Activated CD4-positive, alpha-beta T cell treated with anti-CD3 and anti-CD28 coated beads for 36 hours (primary cell): Measurements from ENCODE around the gene CDC42EP4. TPM values are rescaled to one million over a fixed set of nuclear protein-coding genes. Genes with fewer than 3 reads are reported as not detected.
A peak's percentile ranks its signal among the peaks of the same experiment; 100 is the strongest.
"Not testable (repeated sequence)": the region's sequence is repeated elsewhere in the genome, so short reads cannot be mapped to it uniquely, and the experiment has no call there.

Experiments used
- ATAC-seq: fragments of 200-7000 bp; cut with Tn5 transposase; one replicate; pipeline ENCODE4 v1.10.0; 2021; ENCODE audit warnings: mild to moderate bottlenecking, moderate library complexity
- CTCF ChIA-PET: fragments of 350-600 bp; sonication (Branson Sonifier 250); formaldehyde crosslinking; loops from one replicate; lab custom pipeline; 2021; ENCODE audit warnings: antibody characterized with exemption; lab: Charles Lee
- POLR2A ChIA-PET: fragments of 350-600 bp; sonication (Branson Sonifier 250); formaldehyde crosslinking; loops from one replicate; lab custom pipeline; 2021; ENCODE audit warnings: antibody characterized with exemption, inconsistent platforms; lab: Charles Lee
- DNase-seq: peaks from one replicate; pipeline ENCODE4 v3.0.0-alpha.2; 2020
- H3K27ac Mint-ChIP-seq: one replicate; pipeline ENCODE4 v1.8.0; 2021; ENCODE audit warnings: mixed read lengths
- H3K27me3 Mint-ChIP-seq: one replicate; pipeline ENCODE4 v1.8.0; 2021; ENCODE audit warnings: mixed read lengths
- H3K36me3 Mint-ChIP-seq: one replicate; pipeline ENCODE4 v1.8.0; 2021; ENCODE audit warnings: low read depth, mixed read lengths
- H3K4me1 Mint-ChIP-seq: one replicate; pipeline ENCODE4 v1.8.0; 2021; ENCODE audit warnings: mixed read lengths
- H3K4me3 Mint-ChIP-seq: one replicate; pipeline ENCODE4 v1.8.0; 2021; ENCODE audit warnings: mild to moderate bottlenecking, moderate library complexity, mixed read lengths
- H3K9me3 Mint-ChIP-seq: one replicate; pipeline ENCODE4 v1.8.0; 2021; ENCODE audit warnings: low read depth, mixed read lengths
- intact Hi-C, 2 experiments: fragments of 100-400 bp; cut with DNase I in 1 of 2; cut with micrococcal nuclease in 1 of 2; formaldehyde crosslinking; loops; one replicate each; pipeline versions ENCODE4 v1.14.2 to v1.15.1; 2022 to 2024; cut with DNase I, micrococcal nuclease
- total RNA-seq, 2 experiments: library from RNA; stranded (reverse); gene quantifications; one replicate each; pipeline ENCODE4 v1.2.3, GENCODE V29; 2021

The CDC42EP4 gene
- total RNA-seq, 2 experiments from 2014 or later: 0.87 to 0.91 TPM

DNA sequence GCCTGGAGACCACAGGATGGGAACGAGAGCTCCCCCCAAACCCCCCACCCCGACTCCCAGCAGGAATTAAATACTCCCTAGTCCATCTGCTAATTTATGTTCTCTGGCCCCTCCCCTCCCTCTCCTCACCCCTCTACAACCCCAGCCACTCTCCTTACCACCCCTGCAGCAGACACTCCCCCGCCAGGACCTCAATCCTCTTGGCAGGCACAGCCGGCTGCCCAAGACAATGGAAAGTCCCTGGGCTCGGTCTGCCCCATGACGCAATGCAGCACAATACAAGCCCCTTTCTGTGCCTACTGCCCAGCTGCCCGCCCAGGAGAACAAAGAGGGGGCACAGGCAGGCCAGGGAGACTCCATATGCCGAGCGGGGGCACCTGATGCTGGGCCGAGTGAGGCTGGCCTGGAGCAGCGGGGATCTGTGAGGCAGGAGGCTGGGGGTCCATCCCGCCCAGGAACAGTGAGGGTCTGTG lies 30.3 kb upstream of the CDC42EP4 start:
- DNase-seq (no peak), ATAC-seq (no peak)
- H3K4me3 Mint-ChIP-seq: no peak overlapping the region
- ChIA-PET CTCF (interaction anchor here (1.2 to 1.5 kb wide), 2 partner anchors 29 to 110 kb away, joined by 4 read pairs; a partner anchor contains a TSS), POLR2A (no interaction called here)
- H3K36me3 Mint-ChIP-seq: no peaks in the 10 kb centered on the region
- peaks cover 4% of the 10 kb centered on the region for H3K4me1 Mint-ChIP-seq
- intact Hi-C loops: no loop called here
- no peaks in the 10 kb centered on the region for H3K9me3 Mint-ChIP-seq
- no peaks in the 10 kb centered on the region for H3K27me3 Mint-ChIP-seq
- H3K27ac Mint-ChIP-seq: no peak overlapping the region

DNA sequence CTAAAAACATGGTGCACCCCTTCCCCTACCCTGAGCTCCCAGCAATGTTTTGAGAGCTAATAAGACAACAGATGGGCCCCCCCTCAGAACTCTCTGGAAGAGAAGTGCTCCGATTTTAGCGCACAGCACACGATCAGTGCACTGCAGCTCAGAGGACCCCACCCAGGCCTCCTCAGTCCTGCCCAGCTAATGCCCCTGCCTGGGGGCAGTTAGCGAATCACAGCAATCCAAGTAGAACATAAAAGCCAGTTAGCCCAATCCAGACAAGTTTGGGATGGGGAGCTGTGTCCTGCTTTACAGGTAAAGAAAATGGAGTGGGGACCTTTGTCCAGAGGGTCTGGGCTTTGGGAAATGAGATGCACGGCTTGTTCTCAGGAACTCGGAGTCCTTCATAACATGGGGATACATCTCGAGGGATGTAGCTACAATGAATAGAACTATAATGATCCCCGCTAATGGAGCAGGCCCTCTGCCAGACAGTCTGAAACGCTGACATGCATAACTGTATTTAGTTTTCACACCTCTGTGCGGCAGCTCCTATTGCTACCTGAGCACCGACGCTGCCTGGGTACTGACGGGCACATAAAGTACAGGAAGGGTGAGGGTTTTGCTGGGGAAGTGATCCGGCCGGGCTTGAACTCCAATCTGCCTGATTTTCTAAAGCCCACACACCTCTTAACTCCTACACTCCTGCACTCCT lies 29.7 kb upstream of the CDC42EP4 start:
- no peak overlapping the region for H3K4me3 Mint-ChIP-seq
- no peak overlapping the region for H3K27ac Mint-ChIP-seq
- POLR2A ChIA-PET: no interaction called here
- no peaks in the 10 kb centered on the region for H3K27me3 Mint-ChIP-seq
- H3K9me3 Mint-ChIP-seq: no peaks in the 10 kb centered on the region
- DNase-seq (no peak), ATAC-seq (no peak)
- CTCF ChIA-PET: interaction anchor here (0.6 to 1.5 kb wide), 3 partner anchors 29 to 502 kb away, joined by 4 read pairs; a partner anchor contains a TSS
- no peaks in the 10 kb centered on the region for H3K36me3 Mint-ChIP-seq
- H3K4me1 Mint-ChIP-seq: peaks cover 4% of the 10 kb centered on the region
- intact Hi-C loops: loop anchor here in 1 of 2 experiments (2.0 kb wide), 1 partner anchor 29 kb away; the partner anchor contains the start of gene CDC42EP4

DNA sequence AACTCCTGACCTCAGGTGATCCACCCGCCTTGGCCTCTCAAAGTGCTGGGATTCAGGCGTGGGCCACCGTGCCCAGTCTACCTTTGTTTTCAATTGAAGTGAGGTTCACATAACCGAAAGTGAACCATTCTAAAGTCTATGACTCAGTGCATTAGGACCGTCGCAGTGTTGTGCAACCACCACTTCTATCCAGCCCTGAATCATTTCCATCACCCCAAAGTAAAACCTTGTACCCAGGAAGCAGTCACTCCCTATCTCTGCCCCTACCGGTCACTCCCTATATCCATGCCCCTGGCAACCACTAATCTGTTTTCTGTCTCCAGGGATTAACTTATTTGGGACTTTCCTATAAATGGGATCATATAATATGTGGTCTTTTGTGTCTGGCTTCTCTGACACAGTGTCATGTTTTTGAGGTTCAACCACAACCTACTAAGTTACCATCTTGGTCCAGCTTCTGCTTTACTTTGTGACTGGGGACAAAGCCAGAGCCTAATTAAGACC lies 28.3 kb upstream of the CDC42EP4 start:
- peak; percentile 40 for DNase-seq
- ATAC-seq: peak; percentile 80
- Mint-ChIP-seq H3K36me3 (no peaks in the 10 kb centered on the region), H3K9me3 (no peaks in the 10 kb centered on the region), H3K4me1 (peaks cover 4% of the 10 kb centered on the region), H3K27me3 (no peaks in the 10 kb centered on the region), H3K4me3 (no peak overlapping the region), H3K27ac (no peak overlapping the region)
- ChIA-PET POLR2A (no interaction called here), CTCF (interaction anchor here (0.6 kb wide), 1 partner anchor 399 kb away, joined by 3 read pairs; no protein-coding TSS in a partner anchor)
- intact Hi-C loops: loop anchor here in 1 of 2 experiments (2.0 kb wide), 1 partner anchor 27 kb away; the partner anchor contains the start of gene CDC42EP4

DNA sequence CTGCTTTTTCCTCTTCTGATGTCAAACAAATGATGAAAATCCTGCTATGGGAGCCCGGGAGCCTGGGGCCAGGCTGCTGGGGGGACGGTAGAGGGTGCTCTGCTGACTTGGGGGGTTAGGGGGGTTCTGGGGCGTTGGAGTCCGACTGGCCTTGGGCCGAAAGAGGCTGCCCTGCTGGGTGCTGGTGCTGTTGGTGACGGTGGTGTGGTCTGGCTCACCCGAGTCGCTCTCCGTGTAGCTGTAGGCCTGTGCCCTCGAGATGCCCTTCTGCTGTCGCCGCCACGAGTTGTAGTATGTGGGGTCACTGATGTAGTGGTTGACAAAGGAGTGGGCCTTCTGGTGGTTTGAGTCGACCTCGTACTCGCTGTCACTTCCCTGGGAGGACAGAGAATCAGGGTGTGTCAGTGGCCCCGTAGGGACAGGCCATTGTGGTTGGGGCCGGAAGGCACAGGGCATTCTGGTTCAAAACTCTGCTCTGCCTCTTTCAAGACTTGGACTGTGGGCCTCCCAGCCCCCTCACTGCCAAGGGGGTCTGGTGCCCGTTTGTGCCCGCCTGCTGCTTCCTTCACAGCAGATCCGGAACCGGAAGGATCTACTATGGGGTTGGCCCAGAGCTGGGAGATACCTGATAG lies 26.9 kb upstream of the CDC42EP4 start:
- ATAC-seq (no peak), DNase-seq (no peak)
- POLR2A ChIA-PET: no interaction called here
- intact Hi-C loops: no loop called here
- H3K27me3 Mint-ChIP-seq: no peaks in the 10 kb centered on the region
- peaks cover 4% of the 10 kb centered on the region for H3K4me1 Mint-ChIP-seq
- no peak overlapping the region for H3K4me3 Mint-ChIP-seq
- H3K36me3 Mint-ChIP-seq: no peaks in the 10 kb centered on the region
- H3K27ac Mint-ChIP-seq: no peak overlapping the region
- CTCF ChIA-PET: no interaction called here
- no peaks in the 10 kb centered on the region for H3K9me3 Mint-ChIP-seq

DNA sequence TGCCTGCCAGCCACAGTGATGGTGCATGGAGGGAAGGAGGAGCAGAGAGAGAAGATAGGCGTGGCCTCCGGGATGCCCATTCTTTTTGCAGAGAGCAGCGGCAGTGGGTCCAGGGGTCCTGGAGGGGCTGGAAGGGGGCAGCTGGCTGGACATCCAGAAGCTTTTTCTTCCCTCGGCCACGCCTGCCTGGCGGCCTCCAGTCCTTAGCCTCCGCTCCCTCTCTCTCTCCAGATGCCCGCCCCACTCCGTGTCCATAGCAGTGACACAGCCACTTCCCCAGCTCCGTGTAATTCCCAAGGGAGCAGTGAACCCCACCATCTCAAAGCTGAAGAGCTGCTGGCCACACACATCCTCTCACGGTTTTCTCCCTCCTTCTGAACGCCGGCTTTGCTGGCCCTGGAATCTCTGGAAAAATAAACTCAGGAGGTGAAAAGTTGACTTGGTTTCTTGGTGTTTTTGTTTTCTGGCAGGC lies 26.3 kb upstream of the CDC42EP4 start:
- Mint-ChIP-seq H3K27me3 (no peaks in the 10 kb centered on the region), H3K4me3 (no peak overlapping the region), H3K9me3 (no peaks in the 10 kb centered on the region), H3K36me3 (no peaks in the 10 kb centered on the region), H3K27ac (no peak overlapping the region), H3K4me1 (peaks cover 4% of the 10 kb centered on the region)
- POLR2A ChIA-PET: no interaction called here
- CTCF ChIA-PET: interaction anchor here (0.8 kb wide), 1 partner anchor 32 kb away, joined by 4 read pairs; no protein-coding TSS in a partner anchor
- intact Hi-C loops: no loop called here
- ATAC-seq: no peak
- DNase-seq: no peak

DNA sequence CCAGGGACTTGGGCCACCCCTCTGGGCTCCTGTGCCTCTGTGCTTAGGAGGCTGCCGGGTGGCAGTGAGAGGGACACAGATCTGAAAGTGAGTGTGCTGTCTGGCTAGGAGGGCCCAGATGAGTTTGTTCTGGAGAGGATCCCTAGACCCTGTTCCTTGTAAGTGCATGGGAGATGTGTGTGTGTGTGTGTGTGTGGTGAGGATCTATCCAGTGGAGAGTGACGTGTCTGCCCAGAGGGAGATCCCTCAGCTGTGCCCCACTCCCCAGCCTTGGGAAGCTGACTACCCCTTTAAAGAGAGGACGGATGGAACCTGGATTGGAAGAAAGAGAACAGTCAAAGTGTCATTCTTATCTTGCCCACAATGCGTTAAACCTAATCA lies 25.5 kb upstream of the CDC42EP4 start:
- DNase-seq (no peak), ATAC-seq (no peak)
- no peak overlapping the region for H3K4me3 Mint-ChIP-seq
- no peaks in the 10 kb centered on the region for H3K9me3 Mint-ChIP-seq
- H3K27me3 Mint-ChIP-seq: no peaks in the 10 kb centered on the region
- H3K27ac Mint-ChIP-seq: no peak overlapping the region
- intact Hi-C loops: no loop called here
- peaks cover 4% of the 10 kb centered on the region for H3K4me1 Mint-ChIP-seq
- no peaks in the 10 kb centered on the region for H3K36me3 Mint-ChIP-seq
- ChIA-PET CTCF (interaction anchor here (0.8 kb wide), 1 partner anchor 32 kb away, joined by 4 read pairs; no protein-coding TSS in a partner anchor), POLR2A (no interaction called here)

DNA sequence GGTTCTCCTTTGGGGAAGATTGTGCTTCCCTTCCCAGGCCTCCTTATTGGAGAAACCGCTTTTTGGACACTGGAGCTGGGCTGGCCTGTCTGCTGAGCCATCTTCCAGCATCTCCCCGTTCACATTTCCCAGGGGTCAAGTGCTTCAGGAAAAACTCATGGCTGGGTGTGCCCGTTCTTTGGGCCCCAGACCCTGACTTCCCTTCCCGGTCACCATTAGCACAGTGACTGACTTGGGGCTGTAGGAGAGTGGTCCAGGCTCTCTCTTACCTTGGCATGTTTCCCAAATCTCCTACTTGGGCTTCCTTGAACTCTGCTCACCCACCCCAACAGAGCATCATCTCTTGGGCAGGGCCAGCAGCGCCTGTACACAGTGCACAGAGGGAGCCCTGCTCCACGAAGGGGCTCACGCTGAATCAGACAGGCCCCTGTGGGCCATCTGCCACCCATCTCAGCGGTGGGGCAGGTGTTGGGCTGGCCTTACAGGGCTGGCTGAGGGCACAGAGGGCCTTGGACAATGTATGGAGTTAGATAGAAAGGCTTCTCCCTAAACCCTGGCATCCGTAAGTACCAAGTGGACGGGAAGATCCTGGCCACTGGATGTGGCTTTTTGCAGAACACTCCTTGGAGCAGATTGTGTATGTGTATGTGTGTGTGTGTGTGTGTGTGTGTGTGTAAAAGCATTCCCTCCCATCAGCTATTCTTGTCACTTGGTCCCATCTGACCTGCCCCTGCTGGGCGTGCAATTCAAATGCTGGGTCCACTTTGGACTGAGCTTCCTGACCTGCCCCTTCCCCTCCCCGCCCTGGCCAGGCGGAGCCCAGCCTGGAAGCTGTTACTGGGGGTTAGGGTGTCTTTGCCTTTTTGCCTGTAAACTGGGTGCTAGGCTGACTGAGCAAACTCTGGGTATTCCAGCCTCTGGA lies 24.9 kb upstream of the CDC42EP4 start:
- Mint-ChIP-seq H3K9me3 (no peaks in the 10 kb centered on the region), H3K4me1 (peaks cover 4% of the 10 kb centered on the region), H3K36me3 (no peaks in the 10 kb centered on the region), H3K27me3 (no peaks in the 10 kb centered on the region), H3K27ac (no peak overlapping the region), H3K4me3 (no peak overlapping the region)
- DNase-seq: no peak
- intact Hi-C loops: no loop called here
- no peak for ATAC-seq
- CTCF ChIA-PET: no interaction called here
- POLR2A ChIA-PET: no interaction called here

DNA sequence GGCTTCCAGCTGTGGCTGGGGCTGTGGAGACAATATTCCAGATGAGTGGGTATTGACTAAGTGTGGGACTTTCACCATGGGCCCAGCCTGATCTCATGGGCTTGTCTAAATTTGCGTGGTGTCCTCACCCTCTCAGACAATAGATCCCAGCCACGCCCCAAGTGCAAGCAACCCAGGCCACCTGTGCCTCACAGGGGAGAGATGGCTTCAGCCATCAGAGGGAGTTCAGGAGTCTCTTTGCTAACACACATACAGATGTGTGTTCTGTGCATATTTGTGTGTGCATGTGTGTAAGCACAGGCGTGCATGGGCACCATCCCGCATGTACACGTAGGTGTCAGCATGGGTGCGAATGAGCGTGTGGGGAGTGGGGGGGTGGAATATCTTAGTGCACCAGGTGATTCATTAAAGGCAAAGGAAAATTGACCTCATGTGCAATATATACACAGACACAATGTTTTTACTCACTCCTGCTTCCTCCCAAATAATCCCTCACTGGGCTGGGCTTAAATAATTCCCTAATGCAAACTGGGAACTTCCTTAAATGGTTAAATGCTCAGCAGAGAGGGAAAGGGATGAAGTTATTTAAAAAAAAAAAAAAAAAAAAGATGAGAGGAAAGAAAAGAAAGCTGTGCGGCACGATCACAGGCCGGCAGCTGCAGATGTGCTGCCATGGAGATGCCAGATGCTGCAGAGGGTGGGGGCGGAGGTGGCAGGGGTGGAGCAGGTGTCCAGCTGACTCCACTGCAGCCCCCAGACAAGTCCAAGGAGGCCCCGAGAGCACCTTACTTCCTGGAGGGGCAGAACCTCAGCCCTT lies 24.0 kb upstream of the CDC42EP4 start:
- no peaks in the 10 kb centered on the region for H3K27me3 Mint-ChIP-seq
- ChIA-PET POLR2A (no interaction called here), CTCF (no interaction called here)
- intact Hi-C loops: no loop called here
- H3K36me3 Mint-ChIP-seq: no peaks in the 10 kb centered on the region
- no peak overlapping the region for H3K4me3 Mint-ChIP-seq
- DNase-seq (no peak), ATAC-seq (no peak)
- peaks cover 4% of the 10 kb centered on the region for H3K4me1 Mint-ChIP-seq
- H3K9me3 Mint-ChIP-seq: no peaks in the 10 kb centered on the region
- H3K27ac Mint-ChIP-seq: no peak overlapping the region

DNA sequence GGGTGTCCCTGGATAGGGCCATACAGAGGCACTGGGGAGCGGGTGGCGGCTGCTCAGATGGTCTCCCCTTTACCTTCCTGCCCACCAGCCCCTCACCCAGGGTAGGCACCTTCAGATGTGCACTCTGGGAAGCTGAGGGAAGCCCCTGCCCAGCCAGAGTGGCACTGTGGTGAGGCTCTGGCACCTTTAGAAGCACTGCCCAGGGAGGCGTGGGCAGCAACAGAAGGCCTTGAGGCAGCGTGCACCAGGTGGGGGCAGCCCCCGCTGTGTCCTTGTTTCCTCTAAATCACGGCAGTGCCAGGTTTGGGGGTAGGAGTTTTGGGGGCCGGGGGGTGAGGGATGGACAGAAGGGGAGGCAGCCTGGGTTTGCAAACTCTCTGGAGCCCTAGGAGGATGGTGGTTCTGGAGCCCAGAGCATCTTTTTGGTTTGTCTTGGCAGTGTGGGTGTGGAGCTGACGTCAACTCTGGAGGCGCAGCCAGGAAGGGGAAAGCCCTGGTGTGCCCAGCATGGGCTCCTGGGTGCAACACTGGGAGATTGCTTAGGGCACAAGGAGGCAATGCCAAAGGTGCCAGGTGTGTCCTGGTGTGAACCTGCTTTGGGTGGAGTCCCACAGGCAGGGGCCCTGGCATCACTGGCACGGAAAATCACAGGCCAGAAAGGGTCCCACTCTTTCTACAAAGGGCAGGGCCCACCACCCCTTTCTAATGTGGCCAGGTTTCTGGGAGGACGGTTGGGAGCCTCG lies 23.1 kb upstream of the CDC42EP4 start:
- POLR2A ChIA-PET: no interaction called here
- H3K27ac Mint-ChIP-seq: no peak overlapping the region

DNA sequence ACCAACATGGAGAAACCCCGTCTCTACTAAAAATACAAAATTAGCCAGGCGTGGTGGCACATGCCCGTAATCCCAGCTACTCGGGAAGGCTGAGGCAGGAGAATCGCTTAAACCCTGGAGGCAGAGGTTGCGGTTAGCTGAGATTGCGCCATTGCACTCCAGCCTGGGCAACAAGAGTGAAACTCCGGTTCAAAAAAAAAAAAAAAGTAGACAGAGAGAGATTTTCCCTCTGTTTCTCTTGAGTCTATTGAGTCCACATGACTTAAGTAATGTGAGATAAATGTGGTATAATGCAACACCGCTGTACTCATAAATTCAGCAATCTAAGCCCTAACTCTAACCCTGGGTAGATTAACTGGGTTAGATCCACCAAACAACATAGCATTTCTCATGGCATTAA lies 21.6 kb upstream of the CDC42EP4 start:
- DNase-seq, intact Hi-C loops, H3K27ac Mint-ChIP-seq, H3K36me3 Mint-ChIP-seq, H3K27me3 Mint-ChIP-seq, ATAC-seq, H3K4me3 Mint-ChIP-seq, POLR2A ChIA-PET, H3K4me1 Mint-ChIP-seq, H3K9me3 Mint-ChIP-seq: not testable (repeated sequence)
- CTCF ChIA-PET: interaction anchor here (0.7 kb wide), 1 partner anchor 756 kb away, joined by 3 read pairs; no protein-coding TSS in a partner anchor

More for the DNA sequence above, 23.1 kb upstream of the CDC42EP4 start:
- intact Hi-C loops: no loop called here
- ATAC-seq (no peak), DNase-seq (peak; percentile 21)
- H3K27me3 Mint-ChIP-seq: no peaks in the 10 kb centered on the region
- no peaks in the 10 kb centered on the region for H3K36me3 Mint-ChIP-seq
- H3K4me1 Mint-ChIP-seq: peaks cover 1% of the 10 kb centered on the region
- CTCF ChIA-PET: no interaction called here
- no peaks in the 10 kb centered on the region for H3K9me3 Mint-ChIP-seq
- no peak overlapping the region for H3K4me3 Mint-ChIP-seq
